Stimulated activated CD8-positive, alpha-beta memory T cell treated with anti-CD3 and anti-CD28 coated beads, Interleukin-12 subunit alpha, Interleukin-12 subunit beta, amount 100 ng/mL, for 4 hours (primary cell): ENCODE measurements around the gene TBX10.
"Not testable (repeated sequence)": the region's sequence is repeated elsewhere in the genome, so short reads cannot be mapped to it uniquely, and the experiment has no call there.

Experiments used
- DNase-seq: peaks from one replicate; pipeline ENCODE4 v3.0.0-alpha.2; 2020; ENCODE audit warnings: low read depth

The TBX10 gene

DNA sequence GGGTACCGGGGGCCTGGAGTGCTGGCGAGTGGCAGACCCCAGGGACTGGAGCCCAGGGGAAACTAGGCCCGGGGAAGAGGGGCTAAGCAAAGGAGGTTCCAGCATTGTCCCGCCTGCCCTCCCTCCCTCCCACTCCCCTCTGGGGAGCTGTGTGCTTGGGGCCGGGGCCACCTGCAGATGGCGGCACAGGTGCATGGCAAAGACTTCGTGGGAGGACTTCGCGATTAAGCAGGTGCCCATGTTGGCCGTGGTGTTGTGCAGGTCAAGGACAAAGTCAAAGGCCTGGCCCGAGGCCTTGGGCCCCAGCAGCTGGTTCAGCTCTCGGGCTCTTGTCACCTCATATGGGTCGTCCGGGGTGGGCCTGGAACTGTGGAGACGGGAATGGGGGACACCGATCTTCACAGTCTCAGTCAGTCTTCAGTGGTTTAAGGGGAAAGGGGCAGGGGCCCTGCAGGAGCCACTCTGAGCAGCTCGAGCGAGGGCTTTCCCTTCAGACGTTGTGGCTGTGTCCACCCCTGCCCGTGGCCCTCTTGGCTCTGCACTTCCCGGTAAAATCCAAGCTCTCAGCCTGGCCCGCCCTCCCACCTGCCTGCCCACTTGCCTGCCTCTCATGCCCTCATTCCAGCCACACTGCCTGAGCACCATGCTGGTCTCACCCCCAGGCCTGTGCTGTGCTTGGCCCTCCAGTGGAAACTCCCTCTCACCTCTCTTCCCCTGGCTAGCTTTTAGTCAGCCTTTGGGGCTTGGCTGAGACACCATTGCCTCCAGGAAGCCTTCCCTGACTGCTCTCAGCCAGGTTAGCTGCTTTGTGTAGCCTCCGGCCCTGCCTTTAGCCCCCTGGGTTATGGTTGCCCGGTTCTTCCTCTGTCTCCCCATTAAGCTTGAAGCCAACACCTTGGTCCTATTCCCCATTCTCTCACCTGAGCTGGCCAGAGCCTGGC is 6.2 kb upstream of the TBX10 start:
- DNase-seq = no peak

DNA sequence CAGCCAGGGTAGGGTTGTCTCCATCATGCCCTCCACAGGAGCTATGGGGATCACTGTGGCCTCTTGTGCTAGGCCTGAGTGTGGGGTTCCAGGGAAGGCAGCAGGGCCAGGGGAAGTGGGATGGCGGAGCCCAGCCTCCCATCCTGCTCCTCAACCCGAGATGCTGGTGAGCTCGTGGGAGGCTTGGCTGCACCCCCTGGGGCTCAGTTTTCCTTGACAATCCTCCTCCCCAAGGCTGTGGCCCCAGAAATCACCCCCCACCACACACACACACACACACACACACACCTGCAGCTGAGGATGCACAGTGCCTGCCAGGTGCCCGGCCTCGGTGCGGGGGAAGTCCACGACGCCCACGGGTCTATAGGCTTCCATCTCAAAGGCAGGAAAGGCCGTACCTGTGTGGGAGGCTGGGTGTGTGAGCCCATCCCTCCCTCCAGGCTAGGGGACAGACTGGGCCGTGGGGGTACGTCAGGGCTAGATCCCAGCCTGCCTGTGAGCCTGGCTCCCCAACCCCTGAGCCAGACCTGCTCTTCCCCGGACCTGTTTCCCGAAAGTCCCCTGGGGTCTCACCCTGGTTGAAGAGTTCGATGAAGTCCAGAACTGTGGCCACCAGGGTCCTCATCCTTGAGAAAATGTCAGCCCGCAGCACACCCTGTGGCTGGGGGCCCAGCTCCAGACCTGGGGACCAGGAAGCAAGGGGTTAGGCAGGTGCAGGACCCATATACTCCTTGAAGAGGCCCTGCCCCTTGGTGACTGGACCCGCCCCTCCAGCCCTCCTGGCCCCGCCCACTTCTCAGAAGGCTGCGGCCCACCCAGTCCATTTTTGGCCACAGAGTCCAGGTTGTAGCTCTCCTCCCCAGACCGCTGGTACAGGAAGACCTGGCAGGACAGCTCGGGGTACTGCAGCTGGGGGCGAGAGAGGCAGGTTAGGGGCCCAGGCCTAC is 5.2 kb upstream of the TBX10 start:
- no peak for DNase-seq

DNA sequence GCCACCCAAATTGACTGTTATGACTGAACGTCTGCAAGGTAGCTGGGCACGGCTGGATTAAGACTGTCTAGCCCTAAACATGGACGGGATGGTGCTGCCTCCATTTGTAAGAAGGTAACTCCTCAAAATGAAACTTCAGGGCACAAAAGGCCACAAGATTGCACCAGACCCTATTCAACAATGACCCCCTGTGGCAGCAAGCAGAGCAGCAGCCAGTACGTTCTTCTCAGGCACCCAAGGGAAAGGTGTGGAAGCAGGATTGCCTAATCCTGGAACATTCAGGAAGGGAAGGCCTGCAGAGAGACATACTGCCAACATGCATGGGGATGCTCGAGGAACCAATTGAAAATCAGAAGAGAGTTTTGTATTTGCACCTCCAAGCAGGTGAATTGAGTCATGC is 4.5 kb upstream of the TBX10 start:
- no peak for DNase-seq

DNA sequence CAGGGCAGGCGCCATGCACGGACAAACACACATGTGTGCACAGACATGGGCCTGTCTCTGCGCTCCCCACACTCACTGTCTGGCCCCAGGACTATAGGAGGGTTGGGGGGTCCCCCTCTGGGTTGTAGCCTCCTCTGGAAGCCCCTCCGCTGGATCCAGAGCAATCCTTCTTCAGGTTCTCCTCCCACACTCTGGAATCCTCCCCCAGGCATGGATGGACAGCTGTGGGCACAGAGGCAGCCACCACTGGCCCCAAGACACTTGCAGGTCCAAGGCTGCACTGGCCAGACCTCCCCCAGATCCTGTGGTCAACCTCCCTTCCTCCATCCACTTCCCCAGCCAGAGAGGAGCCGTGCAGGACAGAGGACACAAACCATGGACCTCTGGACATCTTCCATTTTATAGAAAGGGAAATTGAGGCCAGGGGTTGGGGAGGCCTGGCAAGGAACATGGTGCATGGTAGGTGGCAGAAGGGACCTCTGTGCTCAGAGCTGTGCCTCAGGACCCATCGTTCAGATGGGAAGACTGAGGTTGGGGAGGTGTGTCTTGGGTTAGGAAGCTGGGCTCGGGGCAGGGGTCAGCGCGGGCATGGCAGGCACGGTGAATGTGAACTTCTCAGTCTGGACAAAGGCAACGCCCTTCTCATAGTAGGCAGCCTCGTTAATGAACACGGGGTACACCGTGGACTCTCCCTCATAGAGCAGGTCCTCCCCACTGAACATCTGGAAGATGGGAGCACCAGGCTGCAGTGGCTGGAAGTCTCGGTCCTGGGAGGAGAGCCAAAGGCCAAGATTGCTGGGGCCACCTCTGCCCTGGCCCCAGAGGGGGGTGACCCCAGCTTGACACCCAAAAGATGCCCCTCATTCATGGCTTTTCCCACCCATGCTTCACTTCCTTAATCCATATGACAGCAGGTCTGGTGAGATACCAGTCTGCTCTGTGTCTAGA is 2.9 kb upstream of the TBX10 start:
- DNase-seq = no peak

DNA sequence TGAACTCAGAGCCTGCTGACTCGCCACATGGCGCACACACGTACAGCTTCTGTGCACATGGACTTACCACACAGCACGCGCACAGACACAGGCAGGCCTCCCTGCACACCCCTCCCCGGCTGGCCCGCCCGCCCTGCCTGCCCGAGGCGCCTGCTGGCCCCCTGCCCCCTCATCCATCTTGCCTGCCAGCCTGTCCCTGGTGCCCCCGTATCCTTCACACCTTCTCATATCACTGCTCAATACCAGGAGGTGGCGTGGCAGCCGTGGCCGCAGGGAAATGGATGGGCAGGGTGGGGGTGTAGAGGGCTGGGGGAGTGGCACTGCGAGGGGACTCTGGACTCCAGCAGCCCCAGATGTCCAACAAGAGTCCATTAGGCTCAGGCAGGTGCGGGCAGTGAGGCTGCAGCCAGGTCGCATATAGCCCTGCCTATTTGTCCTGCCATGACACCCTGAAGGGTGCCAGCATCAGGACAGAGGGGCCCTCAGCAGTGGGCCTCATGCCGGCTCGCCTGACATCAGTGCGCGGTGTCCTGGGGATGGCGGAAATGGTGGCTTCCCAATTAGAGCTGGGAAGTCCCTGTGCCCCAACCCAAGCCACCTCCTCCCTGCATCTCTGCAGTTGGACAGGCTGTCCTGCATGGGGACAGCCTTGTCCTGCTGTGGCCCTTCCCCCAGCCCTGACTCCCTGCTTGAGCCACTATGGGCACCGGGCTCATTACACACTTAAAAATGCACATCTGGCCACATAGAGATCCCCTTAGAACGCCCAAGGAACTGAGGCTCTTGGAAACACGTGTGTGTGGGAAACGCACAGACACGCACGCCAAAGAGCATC is 2.0 kb upstream of the TBX10 start:
- DNase-seq = no peak

DNA sequence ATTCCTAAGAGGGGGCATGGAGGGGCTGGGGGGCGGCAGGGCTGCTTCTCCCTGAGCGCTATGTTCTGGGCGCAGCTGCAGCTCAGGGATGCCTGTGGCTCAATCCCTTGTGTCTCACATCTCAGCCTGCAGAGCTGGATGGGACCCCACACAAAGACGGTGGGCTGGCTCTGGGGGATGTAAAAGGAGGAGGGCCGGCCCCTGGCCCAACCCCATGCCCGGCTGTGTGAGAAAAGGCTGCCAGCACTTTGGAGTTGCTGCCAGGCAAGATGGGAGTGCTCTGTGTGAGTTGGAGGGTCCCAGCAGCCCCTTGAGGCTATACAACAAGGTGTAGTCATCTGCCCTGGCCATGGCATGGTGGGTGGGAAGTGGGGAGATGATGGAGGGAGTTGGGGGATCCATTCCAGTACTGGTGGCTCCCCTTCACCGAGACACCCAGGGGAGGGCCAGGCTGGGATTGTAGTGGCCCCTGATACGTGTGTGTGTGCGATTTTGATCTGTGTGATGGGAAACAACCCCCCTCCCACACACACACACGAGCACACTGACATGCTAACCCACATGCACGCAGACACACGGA is 1.3 kb upstream of the TBX10 start:
- DNase-seq = no peak

DNA sequence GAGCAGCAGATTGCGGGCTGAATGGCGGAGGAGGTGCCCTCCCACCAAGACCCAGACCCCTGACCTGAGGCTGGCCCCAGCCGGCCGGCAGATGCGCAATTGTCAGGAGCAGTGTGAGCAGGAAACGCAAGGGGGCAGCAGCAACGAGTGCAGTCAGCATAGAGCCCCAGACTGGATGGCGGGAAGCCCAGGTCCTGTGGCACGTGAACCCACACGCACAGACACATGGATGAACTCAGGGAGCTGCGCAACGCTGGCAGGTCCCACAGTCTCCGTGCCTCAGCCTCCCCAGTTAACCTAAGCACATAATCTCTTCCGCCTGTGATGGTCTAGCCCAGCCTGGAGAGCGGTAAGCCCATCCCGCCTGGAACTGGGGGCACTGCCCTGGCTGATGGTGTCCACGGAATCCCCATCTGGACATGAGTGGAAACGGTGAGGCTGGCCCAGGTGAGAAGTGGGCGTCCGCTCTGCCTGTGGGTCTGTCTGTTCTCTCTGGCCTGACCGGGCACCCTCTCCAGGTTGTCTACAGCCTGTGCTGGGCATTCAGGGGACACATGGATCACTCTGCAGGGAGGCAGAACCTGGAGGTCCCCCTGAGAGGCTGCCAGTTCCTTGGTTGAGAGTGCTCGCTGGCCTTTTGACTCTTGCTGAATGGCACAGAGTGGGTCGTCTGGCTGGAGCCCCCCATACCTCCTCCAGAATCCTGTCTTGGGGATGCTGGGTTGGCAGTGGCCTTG is 626 bp upstream of the TBX10 start:
- no peak for DNase-seq

DNA sequence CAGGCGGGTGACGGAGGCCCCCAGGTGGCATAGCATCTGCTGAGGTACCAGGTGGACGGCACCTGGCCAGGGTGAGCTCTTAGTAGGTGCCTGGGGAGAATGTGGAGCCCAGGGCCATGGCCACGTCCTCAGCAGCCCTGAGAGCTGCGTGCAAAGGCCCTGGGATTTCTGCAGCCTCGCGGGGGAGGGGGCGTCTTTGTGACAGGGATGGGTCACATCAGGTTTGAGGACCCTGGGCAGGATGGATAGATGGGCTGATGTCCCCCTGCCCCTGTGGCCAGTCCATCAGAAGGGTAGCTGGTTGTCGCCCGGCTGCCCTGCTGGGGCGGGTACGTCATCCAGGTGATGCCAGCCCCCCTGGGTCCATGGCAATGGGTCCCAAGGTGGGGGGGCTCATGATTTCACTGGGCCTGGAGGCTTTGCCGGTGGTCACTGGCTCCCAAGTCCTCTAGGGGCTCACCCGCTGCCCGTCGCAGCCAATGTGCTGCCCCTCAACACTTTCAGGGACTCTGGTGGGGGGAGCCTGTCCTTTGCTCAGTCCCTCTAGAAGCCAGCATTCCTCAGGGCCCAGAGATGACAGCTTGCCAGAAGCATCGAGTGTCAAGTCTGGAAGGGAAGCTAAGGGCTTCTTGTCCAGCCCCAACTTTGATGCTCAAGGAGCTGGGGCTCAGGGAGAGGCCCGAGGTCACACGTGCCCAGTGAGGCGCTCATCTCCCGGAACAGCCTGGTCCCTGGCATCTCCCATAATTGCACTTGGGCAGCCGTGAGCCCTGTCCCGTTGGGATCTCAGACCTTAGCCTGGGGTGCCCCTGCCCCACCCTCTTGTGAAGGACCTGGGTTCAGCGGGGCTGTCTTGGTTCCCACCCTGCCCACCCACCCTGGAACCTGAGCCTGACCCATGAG is 777 bp downstream of the TBX10 start:
- no peak for DNase-seq

DNA sequence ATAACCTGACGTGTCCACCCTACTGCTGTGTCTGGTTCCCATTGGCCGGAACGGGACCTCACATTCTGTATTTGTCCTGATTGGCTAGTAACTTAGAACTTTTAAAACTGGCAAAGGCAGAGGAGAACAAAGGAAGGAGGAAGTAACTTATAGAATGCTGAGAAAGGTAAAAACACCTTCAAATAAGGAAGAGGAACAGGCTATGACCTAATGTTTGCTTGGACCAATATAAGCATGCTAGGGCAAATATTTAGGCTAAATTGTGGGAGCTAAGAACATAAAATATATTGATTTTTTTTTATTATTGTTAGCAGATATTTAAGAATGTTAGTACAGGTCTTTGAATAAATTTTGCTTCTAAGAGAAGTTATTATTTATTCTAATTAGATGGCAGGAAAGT is 2.1 kb downstream of the TBX10 start:
- DNase-seq = not testable (repeated sequence)

DNA sequence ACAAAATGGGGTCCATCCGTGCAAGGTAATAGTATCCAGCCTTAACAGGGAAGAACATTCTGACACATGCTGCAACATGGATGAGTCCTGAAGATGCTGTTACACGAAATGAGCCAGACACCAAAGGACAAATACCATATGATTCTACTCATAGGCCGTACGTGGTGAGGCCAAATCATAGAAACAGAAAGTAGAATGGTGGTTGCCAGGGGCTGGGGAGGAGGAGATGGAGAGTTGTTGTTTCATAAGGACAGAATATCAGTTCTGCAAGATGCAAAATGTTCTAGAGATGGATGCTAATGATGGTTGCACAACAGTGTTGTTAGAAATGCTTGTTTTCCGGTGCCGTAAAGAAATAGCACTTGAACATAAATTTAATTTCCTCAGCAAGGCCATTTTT is 2.6 kb downstream of the TBX10 start:
- no peak for DNase-seq

DNA sequence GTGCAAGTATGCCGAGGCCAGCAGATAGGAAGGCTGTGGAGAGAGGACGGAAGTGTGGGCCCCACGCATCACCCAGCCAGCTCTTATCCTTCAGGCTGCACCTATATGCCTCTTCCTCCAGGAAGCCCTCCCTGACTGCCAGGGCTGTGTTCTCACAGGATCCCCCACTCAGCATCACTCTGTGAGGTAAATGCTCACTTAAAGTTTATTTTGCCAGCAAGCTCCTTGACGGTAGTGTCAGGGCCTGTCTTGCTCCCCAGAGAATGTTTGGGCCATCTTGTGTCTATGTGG is 4.4 kb downstream of the TBX10 start:
- no peak for DNase-seq

DNA sequence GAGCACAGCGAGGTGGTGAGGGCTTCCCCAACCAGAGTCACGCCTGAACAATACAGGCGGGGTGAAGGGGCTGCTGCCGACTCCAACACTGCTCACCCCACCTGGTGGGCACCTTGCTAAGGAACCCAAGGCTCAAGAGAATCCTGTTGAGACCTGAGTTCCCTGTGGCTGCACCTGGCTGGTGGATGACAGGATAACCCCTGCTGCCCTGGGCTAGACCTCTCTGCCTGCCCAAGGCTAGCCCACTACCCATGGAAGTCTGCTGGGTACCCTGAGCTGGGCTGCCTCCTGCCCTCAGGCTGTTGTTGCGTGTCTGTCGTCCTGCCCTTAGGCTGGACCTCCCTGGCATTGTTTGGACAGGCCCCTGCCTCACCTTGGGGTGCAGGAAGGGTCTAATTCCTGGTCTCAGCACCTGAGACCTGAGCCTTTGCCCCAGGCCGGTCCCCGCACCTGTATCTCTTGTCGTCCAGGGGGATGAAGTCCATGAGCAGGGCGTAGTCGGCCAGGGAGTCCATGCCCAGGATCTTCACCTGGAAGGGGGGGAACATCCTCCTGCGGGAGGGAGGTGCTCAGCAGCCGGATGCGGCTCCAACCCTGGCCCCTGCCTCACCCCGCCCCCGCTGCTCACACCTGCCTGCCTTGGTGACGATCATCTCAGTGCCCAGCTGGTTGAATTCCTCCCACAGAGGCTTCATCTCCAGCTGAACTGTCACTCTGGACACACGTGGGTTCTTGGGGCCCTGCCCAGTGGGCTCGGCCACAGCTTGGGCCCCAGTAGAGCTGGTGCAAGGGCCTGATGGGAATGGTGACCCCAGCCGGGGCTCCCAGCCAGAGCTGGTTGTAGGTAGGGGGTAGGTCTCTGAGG is 5.0 kb downstream of the TBX10 start:
- no peak for DNase-seq

DNA sequence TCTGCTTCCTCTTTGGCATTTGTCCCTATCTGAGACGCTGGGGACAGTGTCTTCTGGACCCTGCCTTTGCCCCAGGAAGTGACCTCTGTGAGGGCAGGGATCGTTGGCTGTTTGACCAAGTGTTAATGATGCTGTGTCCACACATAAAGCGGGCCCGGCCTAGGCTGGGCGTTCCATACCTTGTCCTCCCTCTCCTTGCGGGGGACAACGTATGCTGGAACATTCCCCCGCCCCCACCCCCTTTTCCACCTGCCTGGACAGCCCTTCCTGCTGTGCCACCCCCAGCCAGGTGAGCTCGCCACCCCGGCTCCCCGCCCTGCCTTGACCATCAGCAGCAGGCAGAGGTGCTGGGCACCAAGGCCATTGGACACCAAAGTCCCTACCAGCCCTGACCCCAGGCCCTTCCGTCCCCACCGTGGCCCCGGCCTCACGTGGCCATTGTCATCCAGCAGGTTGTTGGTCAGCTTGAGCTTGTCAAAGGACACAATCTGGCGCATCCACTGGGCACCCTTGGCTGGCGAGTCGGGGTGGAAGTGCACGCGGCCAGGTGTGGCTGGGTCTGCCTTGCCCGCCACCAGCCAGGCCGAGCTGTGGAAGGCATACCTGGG is 5.7 kb downstream of the TBX10 start:
- no peak for DNase-seq

DNA sequence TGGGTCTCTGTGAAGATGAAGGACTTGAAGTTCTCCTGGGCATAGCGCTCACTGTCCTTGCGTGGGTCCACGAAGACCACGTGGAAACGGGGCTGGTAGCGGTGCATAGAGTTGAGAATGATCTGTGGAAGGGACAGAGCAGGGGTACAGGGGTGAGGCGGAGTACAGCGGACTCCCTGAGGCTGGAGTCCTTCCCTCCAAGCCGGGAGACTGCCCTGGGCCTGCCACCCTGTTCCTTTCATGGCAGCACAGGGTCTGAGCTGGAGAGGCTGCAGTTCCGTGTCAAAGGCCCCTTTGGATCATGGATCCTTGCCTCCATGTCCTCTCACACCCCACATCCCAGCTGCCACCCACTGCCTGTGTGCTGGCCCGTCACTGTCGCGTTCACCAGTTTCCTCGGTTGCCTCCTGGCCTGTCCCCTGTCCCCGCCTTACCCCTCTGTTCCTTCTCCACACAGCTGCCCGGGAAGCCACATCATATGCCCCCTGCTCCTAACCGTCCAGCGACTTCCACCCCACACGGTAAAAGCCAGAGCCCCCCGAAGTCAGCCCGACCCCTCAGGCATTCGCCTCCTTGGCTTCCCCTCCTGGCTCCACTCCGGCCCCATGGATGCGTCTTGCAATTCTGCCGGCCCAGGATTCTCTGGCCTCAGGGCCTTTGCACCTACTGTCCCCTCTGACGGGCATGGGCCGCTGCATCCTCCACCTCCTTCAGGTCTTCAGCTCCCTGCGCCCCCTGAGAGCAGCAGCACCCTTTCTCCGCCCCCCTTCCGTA is 6.4 kb downstream of the TBX10 start:
- DNase-seq = no peak

DNA sequence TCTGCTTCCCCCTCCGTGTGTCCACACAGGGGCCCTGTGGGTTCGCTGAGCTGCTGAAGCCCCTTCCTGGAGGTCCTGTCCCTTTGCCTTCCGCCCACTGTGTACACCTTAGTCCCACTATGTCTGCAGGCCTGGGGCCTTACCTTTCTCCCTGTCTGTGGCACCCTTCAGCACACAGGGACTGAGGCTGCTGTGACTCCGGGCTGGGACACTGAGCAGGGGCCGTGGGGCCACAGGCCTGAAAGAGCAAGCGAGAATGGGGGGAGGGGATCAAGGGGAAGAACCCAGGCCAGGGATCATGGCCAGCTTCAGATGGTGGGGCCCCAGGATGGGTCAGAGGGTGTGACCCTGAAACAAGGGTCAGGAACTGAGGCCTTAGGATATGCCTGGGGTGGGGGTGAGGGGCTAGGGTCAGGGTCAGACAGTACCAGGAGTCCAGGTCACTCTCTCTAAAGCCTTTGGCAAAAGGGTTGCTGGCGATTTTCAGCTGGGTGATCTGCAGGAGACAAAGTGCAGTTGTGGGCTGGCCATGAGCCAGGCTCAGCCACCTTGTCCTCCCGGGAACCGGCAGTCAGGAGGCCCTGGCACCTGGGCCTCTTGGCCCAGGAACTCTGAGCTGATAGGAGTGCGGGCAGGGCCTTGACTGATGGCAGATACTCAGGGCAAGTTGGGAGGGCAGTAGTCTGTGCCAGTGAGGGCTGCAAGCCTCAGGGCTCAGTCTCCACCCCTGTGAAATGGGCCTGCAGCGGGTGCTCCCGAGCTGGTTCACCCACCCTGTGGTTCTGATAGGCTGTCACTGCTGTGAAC is 7.2 kb downstream of the TBX10 start:
- no peak for DNase-seq

DNA sequence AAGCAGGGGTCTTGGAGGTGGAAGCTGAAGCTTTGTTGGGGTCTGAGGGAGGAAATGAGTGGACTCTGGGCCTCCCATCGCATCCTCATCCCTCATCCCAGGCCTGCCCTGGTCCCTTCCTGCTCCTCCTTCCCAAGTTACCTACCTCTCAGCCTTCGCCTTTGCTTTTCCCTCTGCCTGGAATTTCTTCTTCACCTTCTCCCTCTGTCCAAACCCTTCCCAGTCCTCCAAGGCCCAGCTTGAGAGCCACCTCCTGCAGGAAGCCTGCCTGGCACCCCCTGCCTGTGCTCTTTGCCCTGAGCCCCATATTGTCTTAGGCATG is 7.7 kb downstream of the TBX10 start:
- no peak for DNase-seq
